T47D (cell line): ENCODE results near the gene DIAPH2.

Source experiments
- DNase-seq, 2 experiments: peaks; one replicate each; pipeline versions ENCODE4 v3.0.0 to v3.0.0-alpha.2; 2011 to 2012; ENCODE audit warnings: low read depth in 1 of 2, low spot score in 1 of 2
- JUND ChIP-seq: IDR thresholded peaks from 2 replicates; pipeline ENCODE4 v1.6.1; 2012; ENCODE audit warnings: low read depth
- in situ Hi-C: cut with HindIII; loops from 2 replicates; pipeline ENCODE4 v1.10.0; 2016; ENCODE audit warnings: low sequenced_read_pairs, low pct_unique_long_range_greater_than_20kb

DIAPH2 gene

GRCh38 chrX:96861218-96861617 is 176.6 kb downstream of the DIAPH2 start:
- DNase-seq, result no peak
- in situ Hi-C loops, result no loop called here
- TF ChIP-seq JUND, result no peak

- in situ Hi-C loops, result no loop called here
- DNase-seq, result no peak
Measured at GRCh38 chrX:96861661-96862060, 177.0 kb downstream of the DIAPH2 start.

GRCh38 chrX:96883608-96884007 is 199.0 kb downstream of the DIAPH2 start, which contains the start of gene RPA4:
Gene RPA4 (plus strand): TSS chrX:96883908. CDS start chrX:96884311, 403 bp downstream.
- no peak for DNase-seq
- in situ Hi-C loops, result no loop called here
- no peak for TF ChIP-seq JUND

More at GRCh38 chrX:96861661-96862060, 177.0 kb downstream of the DIAPH2 start:
- no peak for TF ChIP-seq JUND

GRCh38 chrX:96884027-96884426 is 199.4 kb downstream of the DIAPH2 start:
- TF ChIP-seq JUND, result no peak
- no peak for DNase-seq
- in situ Hi-C loops, result no loop called here

- no peak for TF ChIP-seq JUND
- DNase-seq, result no peak
- in situ Hi-C loops, result no loop called here
Measured at GRCh38 chrX:96889726-96890125, 205.1 kb downstream of the DIAPH2 start.

GRCh38 chrX:96906741-96907140 is 222.1 kb downstream of the DIAPH2 start:
- in situ Hi-C loops, result no loop called here
- no peak for TF ChIP-seq JUND
- DNase-seq, result no peak

GRCh38 chrX:96907516-96908272 is 223.1 kb downstream of the DIAPH2 start:
- no peak for TF ChIP-seq JUND
- in situ Hi-C loops, result no loop called here

GRCh38 chrX:96909291-96909690 is 224.6 kb downstream of the DIAPH2 start:
- DNase-seq, result no peak
- in situ Hi-C loops, result no loop called here
- no peak for TF ChIP-seq JUND

More at GRCh38 chrX:96907516-96908272, 223.1 kb downstream of the DIAPH2 start:
- no peak for DNase-seq

GRCh38 chrX:96918864-96919263 is 234.2 kb downstream of the DIAPH2 start:
- in situ Hi-C loops, result no loop called here
- TF ChIP-seq JUND, result no peak
- no peak for DNase-seq

GRCh38 chrX:96919672-96920071 is 235.0 kb downstream of the DIAPH2 start:
- TF ChIP-seq JUND, result no peak
- no peak for DNase-seq

GRCh38 chrX:96924581-96924980 is 239.9 kb downstream of the DIAPH2 start:
- no peak for TF ChIP-seq JUND
- no peak for DNase-seq
- in situ Hi-C loops, result no loop called here

More at GRCh38 chrX:96919672-96920071, 235.0 kb downstream of the DIAPH2 start:
- in situ Hi-C loops, result no loop called here

GRCh38 chrX:96929036-96929435 is 244.4 kb downstream of the DIAPH2 start:
- in situ Hi-C loops, result no loop called here
- TF ChIP-seq JUND, result no peak
- no peak for DNase-seq

GRCh38 chrX:96957718-96958117 is 273.1 kb downstream of the DIAPH2 start:
- no peak for DNase-seq
- TF ChIP-seq JUND, result no peak
- in situ Hi-C loops, result no loop called here

- in situ Hi-C loops, result no loop called here
- no peak for TF ChIP-seq JUND
Measured at GRCh38 chrX:96971812-96972211, 287.2 kb downstream of the DIAPH2 start.

More at GRCh38 chrX:96971812-96972211, 287.2 kb downstream of the DIAPH2 start:
- no peak for DNase-seq
